Urothelium cell line (cell line): ENCODE measurements around the gene SMIM30.
"Not testable (repeated sequence)": the region's sequence is repeated elsewhere in the genome, so short reads cannot be mapped to it uniquely, and the experiment has no call there.

ENCODE experiments used
- DNase-seq: peaks from one replicate; pipeline ENCODE4 v3.0.0; 2011; ENCODE audit warnings: low spot score, mixed read lengths
- FAIRE-seq: peaks from 2 replicates; lab custom pipeline; 2011; peaks lifted over from hg19 to GRCh38; lab: Jason Lieb, UNC

SMIM30 gene

GRCh38 chr7:113118074-113118959 is at the start of gene SMIM30:
Gene SMIM30, minus strand, starts transcription at chr7:113118554. Its CDS starts 976 bp downstream, at chr7:113117578.
- FAIRE-seq (no peak), DNase-seq (peak; percentile 89)

- not testable (repeated sequence) for FAIRE-seq, DNase-seq
Measured at GRCh38 chr7:113166176-113166575, 47.8 kb upstream of the SMIM30 start.

- DNase-seq, result no peak
- no peak for FAIRE-seq
Measured at GRCh38 chr7:113161050-113161449, 42.7 kb upstream of the SMIM30 start.

- DNase-seq (peak; percentile 35), FAIRE-seq (no peak)
Measured at GRCh38 chr7:113159746-113160339, 41.5 kb upstream of the SMIM30 start.

GRCh38 chr7:113158756-113159155 is 40.4 kb upstream of the SMIM30 start:
- FAIRE-seq (no peak), DNase-seq (no peak)

GRCh38 chr7:113154117-113154516 is 35.8 kb upstream of the SMIM30 start:
- FAIRE-seq, result no peak
- no peak for DNase-seq

- FAIRE-seq, result no peak
- DNase-seq, result no peak
Measured at GRCh38 chr7:113144817-113145216, 26.5 kb upstream of the SMIM30 start.

GRCh38 chr7:113143486-113144257 is 25.3 kb upstream of the SMIM30 start:
- DNase-seq (no peak), FAIRE-seq (no peak)

- FAIRE-seq, result no peak
Measured at GRCh38 chr7:113142385-113143119, 24.2 kb upstream of the SMIM30 start.

GRCh38 chr7:113141803-113142202 is 23.4 kb upstream of the SMIM30 start:
- no peak for DNase-seq
- FAIRE-seq, result no peak

More at GRCh38 chr7:113142385-113143119, 24.2 kb upstream of the SMIM30 start:
- no peak for DNase-seq

- no peak for DNase-seq
- no peak for FAIRE-seq
Measured at GRCh38 chr7:113140956-113141355, 22.6 kb upstream of the SMIM30 start.

- no peak for DNase-seq
- no peak for FAIRE-seq
Measured at GRCh38 chr7:113137241-113137640, 18.9 kb upstream of the SMIM30 start.

GRCh38 chr7:113134025-113134424 is 15.7 kb upstream of the SMIM30 start:
- DNase-seq (no peak), FAIRE-seq (no peak)

- FAIRE-seq (no peak), DNase-seq (no peak)
Measured at GRCh38 chr7:113131367-113131766, 13.0 kb upstream of the SMIM30 start.

- DNase-seq, result no peak
- FAIRE-seq, result no peak
Measured at GRCh38 chr7:113128031-113128430, 9.7 kb upstream of the SMIM30 start.

- DNase-seq (no peak), FAIRE-seq (no peak)
Measured at GRCh38 chr7:113125728-113126127, 7.4 kb upstream of the SMIM30 start.

GRCh38 chr7:113122744-113123143 is 4.4 kb upstream of the SMIM30 start:
- DNase-seq, result no peak
- FAIRE-seq, result no peak

- FAIRE-seq, result no peak
Measured at GRCh38 chr7:113120647-113121046, 2.3 kb upstream of the SMIM30 start.

GRCh38 chr7:113119429-113119828 is 1.1 kb upstream of the SMIM30 start:
- no peak for FAIRE-seq
- no peak for DNase-seq

More at GRCh38 chr7:113120647-113121046, 2.3 kb upstream of the SMIM30 start:
- DNase-seq, result no peak

- not testable (repeated sequence) for FAIRE-seq, DNase-seq
Measured at GRCh38 chr7:113117374-113117774, 980 bp downstream of the SMIM30 start.

- DNase-seq (no peak), FAIRE-seq (no peak)
Measured at GRCh38 chr7:113113912-113114311, 4.4 kb downstream of the SMIM30 start.
